Activated T-cell treated with anti-CD3 and anti-CD28 coated beads for 1 hour (primary cell): Measurements from ENCODE around the gene GTF2H2.
"Not testable (repeated sequence)": the region's sequence is repeated elsewhere in the genome, so short reads cannot be mapped to it uniquely, and the experiment has no call there.

ENCODE experiments used
- DNase-seq: peaks from one replicate; pipeline ENCODE4 v3.0.0-alpha.2; 2020; ENCODE audit warnings: low read depth

GTF2H2 gene

GRCh38 chr5:71011194-71011792 lies 56.2 kb downstream of the GTF2H2 start:
- DNase-seq = no peak

- DNase-seq = not testable (repeated sequence)
These were observed 60.5 kb downstream of the GTF2H2 start for GRCh38 chr5:71006983-71007382.
